Esophagus muscularis mucosa (tissue), 4 donors: ENCODE measurements around the gene DCLK2. TPM values are rescaled to one million over a fixed set of nuclear protein-coding genes. Genes with fewer than 3 reads are reported as not detected.

ENCODE experiments used
- DNase-seq: peaks from one replicate; pipeline ENCODE4 v3.0.0-alpha.2; 2017; ENCODE audit errors: extremely low spot score
- H3K27ac ChIP-seq, 4 donors: fragments of 200-600 bp; sonication (generic); replicated peaks in 1 of 4; 1 replicate in 3 of 4; 2 replicates in 1 of 4; pipeline ENCODE4 v1.5.1; 2016 to 2019; ENCODE audit warnings: mild to moderate bottlenecking in 1 of 4
- H3K27me3 ChIP-seq, 4 donors: fragments of 200-600 bp; sonication (generic); one replicate each; pipeline versions ENCODE4 v1.5.1 to v1.6.0; 2016 to 2019
- H3K36me3 ChIP-seq, 4 donors: fragments of 200-600 bp; sonication (generic); one replicate each; pipeline ENCODE4 v1.5.1; 2016 to 2019
- H3K4me1 ChIP-seq, 4 donors: fragments of 200-600 bp; sonication (generic); one replicate each; pipeline ENCODE4 v1.5.1; 2016 to 2019
- H3K4me3 ChIP-seq, 4 donors: fragments of 200-600 bp; sonication (generic); 1 replicate in 2 of 4; 2 replicates in 2 of 4; pipeline ENCODE4 v1.5.1; 2016 to 2019; ENCODE audit warnings: mild to moderate bottlenecking in 4 of 4, moderate library complexity in 1 of 4
- H3K9me3 ChIP-seq, 4 donors: fragments of 200-600 bp; sonication (generic); 1 replicate in 3 of 4; 2 replicates in 1 of 4; pipeline ENCODE4 v1.5.1; 2016 to 2019
- EP300 ChIP-seq: sonication (generic); formaldehyde crosslinking; IDR thresholded peaks from one replicate; pipeline ENCODE4 v1.6.1; 2017; ENCODE audit warnings: antibody characterized with exemption
- POLR2A ChIP-seq: fragments of 450-650 bp; IDR thresholded peaks from one replicate; pipeline ENCODE4 v1.6.1; 2017; ENCODE audit warnings: antibody characterized with exemption, moderate library complexity, mild to moderate bottlenecking, low read depth
- POLR2AphosphoS5 ChIP-seq, 2 donors: sonication (generic); formaldehyde crosslinking; IDR thresholded peaks; one replicate each; pipeline ENCODE4 v1.6.1; 2017; ENCODE audit warnings: antibody characterized with exemption in 2 of 2
- WGBS: methylation state at CpG from one replicate; pipeline ENCODE4 v1.1.5; 2018; 5-methylcytosine and 5-hydroxymethylcytosine counted together
- intact Hi-C: fragments of 100-400 bp; cut with DNase I; formaldehyde crosslinking; loops from one replicate; pipeline ENCODE4 v1.15.1; 2023
- total RNA-seq, 4 donors: library from RNA; depleted of rRNA; stranded (reverse); fragments of >200 nt; gene quantifications; one replicate each; pipeline versions ENCODE4 v1.1.0 to v1.2.1, GENCODE V29; 2016
- TF ChIP-seq, protein P1 (sequence below), 3 experiments: fragments of 200-600 bp in 2 of 3; fragments of 450-650 bp in 1 of 3; sonication (generic) in 2 of 3; IDR thresholded peaks; one replicate each; pipeline ENCODE4 v1.5.1; 2017 to 2019; ENCODE audit warnings: antibody characterized with exemption in 3 of 3, mild to moderate bottlenecking in 2 of 3, moderate library complexity in 1 of 3

Gene DCLK2
- total RNA-seq, 4 donors from 2014 or later: 15.4 to 29.3 (median 19.3) TPM

DNA sequence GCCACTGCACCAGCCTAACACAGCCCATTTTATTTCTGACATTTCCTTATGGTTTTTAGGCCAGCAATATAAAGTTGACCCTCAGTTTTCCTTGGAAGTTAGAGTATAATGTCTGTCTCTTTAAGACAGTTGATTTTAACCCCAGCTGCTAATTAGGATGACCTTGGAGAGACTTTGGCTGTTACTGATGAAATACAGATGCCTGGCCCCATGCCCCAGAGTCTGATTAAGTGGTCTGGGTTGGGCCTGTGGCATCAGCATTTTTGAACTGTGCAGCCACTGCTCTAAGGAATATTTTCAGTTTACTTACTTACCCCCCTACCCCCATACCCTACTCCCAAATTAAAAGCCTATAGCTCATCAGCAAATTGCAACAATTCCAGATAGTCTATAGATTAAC is 85.8 kb downstream of the DCLK2 start:
- Histone ChIP-seq H3K9me3 (no peaks in the 10 kb centered on the region), H3K4me3 (no peak overlapping the region), H3K27ac (no peak overlapping the region), H3K27me3 (no peaks in the 10 kb centered on the region), H3K36me3 (no peaks in the 10 kb centered on the region), H3K4me1 (peaks cover 6 to 19% (median 11%) of the 10 kb centered on the region in 4 donors)
- intact Hi-C loops: no loop called here
- no peak for TF ChIP-seq POLR2AphosphoS5 (IDR thresholded peaks at IDR 0.05)
- TF ChIP-seq, protein P1, sequence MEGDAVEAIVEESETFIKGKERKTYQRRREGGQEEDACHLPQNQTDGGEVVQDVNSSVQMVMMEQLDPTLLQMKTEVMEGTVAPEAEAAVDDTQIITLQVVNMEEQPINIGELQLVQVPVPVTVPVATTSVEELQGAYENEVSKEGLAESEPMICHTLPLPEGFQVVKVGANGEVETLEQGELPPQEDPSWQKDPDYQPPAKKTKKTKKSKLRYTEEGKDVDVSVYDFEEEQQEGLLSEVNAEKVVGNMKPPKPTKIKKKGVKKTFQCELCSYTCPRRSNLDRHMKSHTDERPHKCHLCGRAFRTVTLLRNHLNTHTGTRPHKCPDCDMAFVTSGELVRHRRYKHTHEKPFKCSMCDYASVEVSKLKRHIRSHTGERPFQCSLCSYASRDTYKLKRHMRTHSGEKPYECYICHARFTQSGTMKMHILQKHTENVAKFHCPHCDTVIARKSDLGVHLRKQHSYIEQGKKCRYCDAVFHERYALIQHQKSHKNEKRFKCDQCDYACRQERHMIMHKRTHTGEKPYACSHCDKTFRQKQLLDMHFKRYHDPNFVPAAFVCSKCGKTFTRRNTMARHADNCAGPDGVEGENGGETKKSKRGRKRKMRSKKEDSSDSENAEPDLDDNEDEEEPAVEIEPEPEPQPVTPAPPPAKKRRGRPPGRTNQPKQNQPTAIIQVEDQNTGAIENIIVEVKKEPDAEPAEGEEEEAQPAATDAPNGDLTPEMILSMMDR (IDR thresholded peaks at IDR 0.05): no peak
- no peak for TF ChIP-seq EP300
- no peak for TF ChIP-seq POLR2A
- peak; percentile 12 for DNase-seq

DNA sequence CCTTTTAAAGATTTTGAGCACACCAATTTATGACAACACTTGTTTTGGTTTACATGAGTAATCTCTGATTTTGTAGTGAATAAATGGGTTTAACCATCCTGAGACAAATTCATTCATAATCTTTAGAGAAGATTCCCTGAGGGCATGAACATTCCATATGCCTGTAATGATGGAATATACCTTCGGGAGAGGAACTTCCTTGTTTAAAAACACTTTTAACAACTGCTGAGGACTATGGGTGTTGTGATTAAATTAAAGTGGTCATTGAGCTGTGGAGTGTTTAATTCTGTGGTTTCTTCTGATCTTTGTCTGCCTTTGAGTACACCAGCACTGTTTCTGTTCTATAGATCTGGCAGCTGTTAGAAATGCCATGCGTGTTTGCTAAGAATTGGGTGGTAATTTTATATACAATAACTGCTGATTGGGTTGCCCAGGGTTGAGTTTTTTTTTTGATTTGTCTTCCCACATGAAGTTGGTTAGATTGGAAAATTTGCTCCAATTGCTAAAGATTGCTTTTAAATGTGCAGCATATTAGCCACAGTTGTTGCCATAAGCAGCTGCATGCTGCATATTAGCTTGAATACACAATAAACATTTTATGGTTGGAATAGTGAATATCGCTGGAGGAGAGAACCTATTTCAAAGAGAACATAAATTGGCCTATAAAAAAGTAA is 86.8 kb downstream of the DCLK2 start:
- Histone ChIP-seq H3K27me3 (no peaks in the 10 kb centered on the region), H3K4me3 (no peak overlapping the region), H3K36me3 (no peaks in the 10 kb centered on the region), H3K27ac (no peak overlapping the region), H3K4me1 (peaks cover 4 to 17% (median 11%) of the 10 kb centered on the region in 4 donors), H3K9me3 (no peaks in the 10 kb centered on the region)
- WGBS: 91% methylated on average over 3 of the region's 3 CpGs
- TF ChIP-seq, protein P1 (IDR thresholded peaks at IDR 0.05): no peak
- TF ChIP-seq POLR2A (no peak), POLR2AphosphoS5 (IDR thresholded peaks at IDR 0.05) (no peak), EP300 (no peak)
- intact Hi-C loops: no loop called here
- no peak for DNase-seq

DNA sequence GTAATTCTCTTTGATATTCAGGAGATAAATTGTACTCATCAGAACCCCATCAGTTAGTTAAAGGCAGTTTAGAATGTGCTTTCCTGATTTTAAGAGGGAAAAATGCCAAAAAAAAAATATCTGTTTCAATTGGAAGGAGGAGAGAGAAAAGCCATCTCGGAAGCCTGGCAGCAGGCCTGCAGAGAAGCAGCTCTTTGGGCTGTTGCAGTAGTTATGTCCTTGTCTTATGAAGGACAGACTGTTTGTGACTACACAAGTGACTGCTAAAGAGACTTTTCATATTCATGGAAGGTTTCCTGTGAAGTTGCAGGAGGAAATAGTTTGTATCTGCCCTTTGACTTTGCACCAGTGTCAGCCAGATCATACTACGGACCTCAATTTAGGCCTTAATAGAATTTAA is 88.8 kb downstream of the DCLK2 start:
- H3K4me3 ChIP-seq: no peak overlapping the region
- TF ChIP-seq POLR2AphosphoS5 (IDR thresholded peaks at IDR 0.05): no peak
- TF ChIP-seq, protein P1 (IDR thresholded peaks at IDR 0.05): no peak
- TF ChIP-seq EP300: no peak
- no peak for TF ChIP-seq POLR2A
- no peaks in the 10 kb centered on the region for H3K36me3 ChIP-seq
- no peak for DNase-seq
- intact Hi-C loops: no loop called here
- no peaks in the 10 kb centered on the region for H3K9me3 ChIP-seq
- no peak overlapping the region for H3K27ac ChIP-seq
- peaks cover 3 to 12% (median 10%) of the 10 kb centered on the region in 4 donors for H3K4me1 ChIP-seq
- H3K27me3 ChIP-seq: no peaks in the 10 kb centered on the region
- WGBS: 50% methylated on average over 2 of the region's 2 CpGs

DNA sequence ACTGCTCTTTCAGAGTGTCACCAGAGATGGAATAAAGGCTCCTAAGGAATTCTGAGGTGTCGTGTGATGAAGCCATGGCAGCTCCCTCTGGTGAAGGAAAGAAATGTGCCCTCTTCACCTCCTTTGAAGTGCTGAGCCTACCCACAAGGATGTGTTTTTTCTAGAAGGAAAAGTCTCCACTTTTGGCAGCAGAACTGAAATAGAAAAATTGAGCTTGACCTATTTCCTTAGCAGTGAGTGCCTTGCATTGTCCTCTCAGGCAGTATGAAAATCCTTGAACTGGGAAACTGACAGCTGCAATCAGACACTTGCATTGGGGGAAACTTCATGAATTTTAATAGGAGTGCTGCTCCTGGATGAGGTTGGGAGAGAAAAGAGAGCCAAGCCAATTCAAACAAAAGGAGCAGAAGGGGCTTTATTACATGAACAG is 95.2 kb downstream of the DCLK2 start:
- H3K9me3 ChIP-seq: no peaks in the 10 kb centered on the region
- peak overlapping the region in 3 of 4 donors; percentile 31 to 50 (median 40) for H3K27ac ChIP-seq

More for the DNA sequence above, 95.2 kb downstream of the DCLK2 start:
- intact Hi-C loops: no loop called here
- Histone ChIP-seq H3K27me3 (no peaks in the 10 kb centered on the region), H3K36me3 (no peaks in the 10 kb centered on the region), H3K4me1 (peaks cover 40 to 47% (median 43%) of the 10 kb centered on the region in 4 donors), H3K4me3 (no peak overlapping the region)
- WGBS: 41% methylated on average over 1 of the region's 1 CpG
- TF ChIP-seq POLR2A (no peak), EP300 (no peak), POLR2AphosphoS5 (IDR thresholded peaks at IDR 0.05) (no peak)
- TF ChIP-seq, protein P1 (IDR thresholded peaks at IDR 0.05): no peak
- no peak for DNase-seq
